HK-2 (cell line): ENCODE results near the gene FAM170B.
A peak's percentile ranks its signal among the peaks of the same experiment; 100 is the strongest.

Experiments used
- DNase-seq: peaks from one replicate; pipeline ENCODE4 v3.0.0-alpha.2; 2018; ENCODE audit not compliant: unreplicated experiment

The FAM170B gene

GRCh38 chr10:49169776-49170175 lies 36.0 kb upstream of the FAM170B start:
- no peak for DNase-seq

GRCh38 chr10:49168831-49169500 lies 35.1 kb upstream of the FAM170B start:
- DNase-seq: no peak

GRCh38 chr10:49168171-49168540 lies 34.3 kb upstream of the FAM170B start:
- DNase-seq: no peak

DNA sequence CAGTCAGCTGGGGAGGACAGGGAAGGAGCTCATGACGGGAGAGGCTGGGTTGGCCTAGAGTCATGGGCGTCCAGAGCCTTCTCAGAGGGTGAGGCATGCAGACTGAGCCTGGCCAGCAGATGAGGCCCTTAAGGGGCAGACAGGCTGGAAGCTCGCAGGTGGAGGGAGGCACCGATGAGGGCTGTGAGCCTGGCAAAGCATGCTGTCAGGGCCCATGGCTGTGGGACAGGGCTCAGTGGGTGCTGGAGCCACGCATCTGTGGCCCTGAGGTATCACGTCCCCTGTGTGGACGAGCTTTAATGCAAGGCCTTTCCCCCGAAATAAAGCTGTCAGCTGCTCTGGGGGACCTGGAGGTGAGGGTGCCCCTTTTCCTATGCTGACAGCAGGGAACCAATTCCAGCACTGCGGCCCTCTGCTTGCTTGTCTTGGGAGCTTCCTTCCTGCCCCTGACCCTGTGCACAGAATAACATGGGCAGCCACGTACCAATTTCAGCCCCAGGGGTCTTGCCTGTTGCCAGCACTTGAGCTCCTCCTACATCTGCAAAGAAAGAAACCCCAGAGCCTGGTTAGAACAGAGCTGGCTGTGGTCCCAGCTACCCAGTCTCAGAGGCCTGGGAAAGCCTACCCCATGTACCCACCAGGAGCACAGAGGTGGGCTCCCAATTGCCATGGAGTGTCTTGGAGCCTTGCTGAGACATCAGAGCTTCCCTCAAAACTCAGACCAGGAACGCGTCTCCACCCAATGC lies 33.8 kb upstream of the FAM170B start:
- DNase-seq: no peak

DNA sequence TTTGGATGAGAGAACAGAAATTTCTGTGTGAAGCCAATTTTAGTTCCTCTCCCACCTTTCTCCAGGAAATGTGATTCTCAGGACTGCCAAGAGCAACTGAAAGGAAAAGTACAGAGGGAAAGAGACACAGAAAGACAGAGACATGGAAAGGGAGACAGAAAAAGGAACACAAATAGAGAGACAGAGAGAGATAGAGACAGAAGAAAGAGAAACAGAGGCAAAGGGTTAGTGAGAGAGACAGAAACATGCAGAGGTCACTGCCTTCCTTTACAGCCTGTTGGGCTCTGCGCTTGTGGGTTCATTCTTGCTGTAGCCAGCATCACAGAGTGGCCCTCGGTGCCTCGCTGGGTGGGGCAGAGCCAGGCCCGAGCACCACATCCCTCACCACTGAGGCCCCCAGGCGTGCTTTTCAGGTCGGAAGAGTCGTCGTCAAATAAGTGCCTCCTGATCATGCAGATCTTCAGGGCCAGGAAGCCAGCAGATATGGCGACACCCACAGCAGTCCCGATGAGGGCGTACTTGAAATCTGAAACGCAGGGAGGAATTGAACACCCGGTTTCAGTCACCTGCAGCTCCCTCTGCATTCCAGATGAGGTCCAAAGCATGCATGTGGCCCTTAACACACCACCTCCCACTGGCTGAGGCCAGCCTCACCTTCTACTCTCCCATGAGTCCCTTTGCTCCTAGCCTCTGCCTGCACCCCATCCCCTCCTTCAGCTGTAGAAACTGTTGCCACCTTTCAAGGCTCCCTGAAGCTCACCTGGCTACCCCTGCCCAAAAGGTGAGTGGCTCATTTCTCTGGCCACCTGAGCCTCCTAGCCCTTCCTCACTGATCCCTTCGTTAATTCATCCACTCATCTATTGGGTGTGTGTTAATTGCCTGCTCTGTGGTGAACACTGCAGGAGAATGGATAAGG lies 32.9 kb upstream of the FAM170B start:
- no peak for DNase-seq

GRCh38 chr10:49165821-49166483 lies 32.1 kb upstream of the FAM170B start:
- DNase-seq: no peak

GRCh38 chr10:49165259-49165658 lies 31.4 kb upstream of the FAM170B start:
- DNase-seq: no peak

DNA sequence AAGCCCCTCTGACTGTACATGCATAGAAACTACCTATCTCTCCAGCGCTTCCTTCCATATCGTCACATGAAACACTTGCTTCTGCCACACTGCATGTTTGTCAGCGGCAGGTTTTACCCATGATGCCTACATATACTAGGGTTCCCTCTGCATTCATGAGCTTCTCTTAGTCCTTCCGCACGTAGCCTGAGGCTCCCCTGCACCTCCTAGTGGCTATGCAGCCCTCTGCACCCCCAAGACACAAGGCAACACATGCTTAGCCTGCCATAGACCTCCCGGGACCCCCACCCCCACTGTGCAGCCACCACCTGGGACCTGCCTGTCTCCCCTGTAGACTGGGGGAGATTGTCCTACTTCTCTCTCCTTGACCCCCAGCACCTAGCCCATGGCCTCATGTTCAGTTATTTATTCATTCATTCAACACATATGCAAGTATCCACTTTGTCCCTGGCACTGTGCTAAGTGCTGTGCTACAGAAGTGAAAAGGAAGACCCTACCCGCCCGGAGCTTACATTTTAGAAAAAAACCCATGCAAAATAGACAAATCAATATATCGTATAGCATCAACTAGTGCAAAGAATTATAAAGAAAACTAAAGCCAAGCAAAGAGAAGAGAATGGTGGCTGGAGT lies 30.9 kb upstream of the FAM170B start:
- DNase-seq: no peak

- peak; percentile 45 for DNase-seq
Observed at GRCh38 chr10:49163741-49164140, 29.9 kb upstream of the FAM170B start.

DNA sequence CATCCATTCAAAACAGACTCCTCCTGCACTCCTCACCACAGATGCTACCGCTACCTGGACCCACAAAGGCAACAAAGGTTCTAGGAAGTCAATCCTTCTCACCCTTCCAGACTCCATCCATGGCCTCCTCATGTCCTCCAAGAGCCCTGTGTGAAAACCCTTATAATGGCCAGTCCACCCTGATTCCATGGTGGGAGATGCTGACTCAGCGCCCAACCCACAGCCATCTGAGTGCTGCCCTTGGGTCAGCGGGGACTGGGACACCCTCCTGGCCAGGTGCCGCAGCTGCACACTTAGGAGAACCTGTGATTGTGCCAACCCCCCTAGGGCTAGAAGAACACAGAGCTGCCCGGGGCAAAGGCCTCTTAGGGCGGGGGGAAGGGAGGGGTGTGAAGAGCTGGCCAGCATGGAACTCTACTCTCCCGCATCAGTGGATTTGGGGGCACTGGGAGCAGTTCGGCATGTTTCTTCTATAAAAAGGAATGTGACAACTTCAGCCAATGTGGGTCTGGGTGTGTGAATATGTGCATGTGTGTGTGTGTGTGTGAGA lies 29.0 kb upstream of the FAM170B start:
- no peak for DNase-seq

DNA sequence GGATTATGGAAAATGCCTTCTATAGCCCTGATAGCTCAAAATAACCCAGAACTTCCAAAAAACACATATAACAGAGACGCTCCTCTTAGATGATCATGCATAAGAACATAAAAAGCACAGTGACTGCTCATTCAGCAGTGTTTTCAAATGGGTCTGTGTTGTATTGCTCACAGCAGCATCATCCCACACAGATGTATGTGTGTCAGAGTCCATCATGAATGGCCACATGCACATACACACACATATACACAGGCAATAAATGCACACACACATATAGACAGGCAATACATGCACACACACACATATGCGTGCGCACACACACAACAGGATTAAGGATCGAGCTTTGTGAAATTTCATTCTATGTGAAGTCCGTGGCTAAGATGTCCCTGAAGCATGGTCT lies 28.2 kb upstream of the FAM170B start:
- DNase-seq: no peak

DNA sequence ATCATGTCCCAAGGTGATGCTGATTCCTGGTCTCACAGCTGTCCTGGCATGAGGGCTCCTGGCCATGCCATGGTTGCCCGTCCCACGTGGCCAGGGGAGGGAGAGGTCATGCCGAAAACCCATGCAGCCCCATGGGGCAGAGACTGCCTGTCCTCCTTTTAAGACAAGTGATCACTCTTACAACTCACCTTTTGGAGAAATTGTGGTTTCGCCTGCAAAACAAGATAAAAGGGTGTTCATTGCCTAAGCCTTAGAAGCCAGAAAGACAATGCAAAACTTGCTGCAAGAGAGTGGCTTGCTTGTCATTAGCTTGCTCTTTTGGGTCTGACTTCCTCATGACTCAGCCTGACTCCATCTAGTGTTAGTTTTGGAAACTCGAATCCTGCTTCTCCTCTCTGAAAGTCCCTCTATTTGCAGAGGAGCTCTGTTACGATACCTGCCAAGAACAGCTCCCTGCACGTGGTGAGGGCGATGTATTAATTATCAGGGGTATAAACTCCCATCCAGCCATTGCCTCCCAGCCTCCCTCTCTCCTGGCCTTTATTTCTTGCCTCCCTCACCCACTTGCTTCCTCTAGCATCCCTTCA lies 27.7 kb upstream of the FAM170B start:
- DNase-seq: no peak

- no peak for DNase-seq
Observed at GRCh38 chr10:49160814-49161213, 27.0 kb upstream of the FAM170B start.

DNA sequence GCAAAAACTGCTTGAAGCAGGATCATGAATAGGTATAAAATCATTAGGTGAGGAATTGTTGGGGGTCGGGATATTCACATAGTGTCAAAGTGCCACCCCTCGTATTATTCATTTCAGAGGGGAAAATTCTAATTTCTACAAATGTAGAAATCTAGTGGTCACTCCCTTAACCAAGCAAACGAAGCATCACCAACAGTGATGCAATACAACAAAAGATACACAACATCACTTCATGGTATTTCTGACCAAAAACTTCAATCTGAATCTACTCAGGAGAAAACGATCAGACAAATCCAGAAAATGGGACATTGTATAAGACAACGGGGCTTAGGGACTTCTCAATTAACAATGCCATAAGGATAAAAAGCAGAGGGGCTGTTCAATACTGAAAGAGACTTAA lies 26.3 kb upstream of the FAM170B start:
- no peak for DNase-seq

DNA sequence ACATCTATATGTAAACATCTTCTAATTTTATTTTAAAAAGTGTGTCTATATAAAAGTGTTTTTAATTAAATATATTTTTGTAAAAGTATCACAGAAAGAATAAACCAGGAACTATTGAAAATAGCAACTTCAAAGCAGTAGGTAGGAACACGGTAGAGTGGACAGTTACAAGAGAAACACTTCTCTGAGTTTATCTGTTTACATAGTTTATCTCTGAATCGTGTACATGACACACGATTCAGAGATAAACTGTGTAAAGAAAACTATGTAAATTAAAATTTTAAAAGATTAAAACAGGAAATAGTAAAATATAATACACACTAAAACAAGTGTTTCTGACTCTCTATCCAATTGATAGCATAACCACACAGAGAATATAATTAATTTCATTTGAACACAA lies 25.1 kb upstream of the FAM170B start:
- no peak for DNase-seq

DNA sequence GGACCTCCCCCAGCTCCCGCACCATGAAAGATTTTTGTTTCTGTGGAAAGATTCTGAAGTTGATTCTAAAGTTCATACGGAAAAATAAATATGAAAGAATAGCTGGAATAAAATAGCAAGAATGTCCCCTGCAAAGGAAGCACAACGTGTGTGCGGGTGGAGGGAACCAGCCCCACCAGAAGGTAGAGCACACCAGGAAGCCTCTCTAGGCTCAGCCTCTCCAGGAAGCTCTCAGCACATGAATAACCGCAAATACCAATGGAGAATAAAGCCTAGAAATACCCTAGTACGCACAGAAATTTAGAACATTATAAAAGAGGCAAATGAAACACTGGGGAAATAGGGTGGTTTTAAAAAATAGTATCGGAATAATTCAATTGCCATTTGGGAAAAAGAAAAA lies 24.6 kb upstream of the FAM170B start:
- no peak for DNase-seq

- no peak for DNase-seq
Observed at GRCh38 chr10:49157229-49157628, 23.4 kb upstream of the FAM170B start.

- DNase-seq: no peak
Observed at GRCh38 chr10:49154641-49155040, 20.8 kb upstream of the FAM170B start.

GRCh38 chr10:49153971-49154370 lies 20.1 kb upstream of the FAM170B start:
- DNase-seq: peak; percentile 44

DNA sequence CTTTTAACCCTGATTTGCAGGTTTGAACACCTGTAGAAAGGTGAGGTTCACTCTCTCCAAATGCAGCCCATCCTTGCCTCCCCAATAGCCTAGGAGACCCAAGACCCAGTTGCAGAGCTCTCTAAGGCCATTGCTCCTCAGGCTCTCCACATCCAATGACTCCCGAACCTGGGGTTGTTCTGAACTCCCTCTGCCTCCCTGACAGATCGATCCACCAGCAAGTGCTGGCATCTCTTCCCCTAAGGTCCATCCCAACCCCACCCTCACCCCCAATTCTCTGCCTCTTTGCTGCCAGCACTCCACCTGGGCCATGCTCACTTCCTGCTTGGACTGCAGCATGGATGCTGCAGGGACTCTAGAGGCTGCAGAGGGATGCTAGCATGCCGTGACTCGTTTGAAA lies 19.3 kb upstream of the FAM170B start:
- DNase-seq: no peak

DNA sequence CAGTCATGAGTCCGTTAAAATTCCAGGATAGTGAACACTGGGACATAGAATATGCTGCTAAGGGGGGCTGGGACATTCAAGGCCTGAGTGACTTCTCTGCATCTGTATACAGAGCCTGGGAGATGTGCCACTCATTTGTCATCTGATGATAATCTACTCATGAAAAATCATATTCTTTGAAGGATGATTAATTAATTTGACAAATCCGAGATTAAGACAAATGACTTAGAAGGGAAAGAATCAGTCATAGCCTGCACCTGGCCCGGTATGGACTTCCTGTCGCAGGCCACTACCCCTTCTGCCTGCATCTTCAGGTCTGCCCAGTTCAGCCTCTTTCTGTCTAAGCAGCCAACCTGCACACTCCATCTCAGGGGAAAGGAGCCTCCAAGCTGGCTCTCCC lies 18.8 kb upstream of the FAM170B start:
- DNase-seq: no peak
